Neural progenitor cell (in vitro differentiated cells): ENCODE measurements around the gene CDC123.

ENCODE experiments used
- EZH2phosphoT487 ChIP-seq: fragments of 200-600 bp; sonication (generic); IDR thresholded peaks from 2 replicates; pipeline ENCODE4 v1.6.1; 2017; ENCODE audit warnings: antibody characterized with exemption
- TF ChIP-seq, protein P1 (sequence below): fragments of 200-600 bp; sonication (generic); IDR thresholded peaks from 2 replicates; pipeline ENCODE4 v1.5.1; 2017; ENCODE audit warnings: antibody characterized with exemption, mild to moderate bottlenecking

DNA sequence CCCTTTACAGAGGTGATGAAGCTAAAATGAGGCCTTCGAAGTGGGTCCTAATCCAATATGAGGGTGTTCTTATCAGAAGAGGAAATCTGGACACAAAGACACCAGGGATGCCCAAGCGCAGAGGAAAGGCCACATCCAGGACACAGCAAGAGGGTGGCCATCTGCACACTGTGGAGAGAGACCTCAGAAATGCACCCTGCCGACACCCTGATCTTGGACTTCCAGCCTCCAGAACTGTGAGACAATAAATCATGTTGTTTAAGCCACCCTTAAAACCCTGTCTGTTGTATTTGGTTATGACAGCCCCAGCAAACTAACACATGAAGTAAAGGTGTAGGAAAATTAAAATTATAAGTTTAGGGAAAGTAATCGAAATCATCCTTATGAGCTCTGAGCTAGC, 64.0 kb downstream of the CDC123 start:
- TF ChIP-seq, protein P1, sequence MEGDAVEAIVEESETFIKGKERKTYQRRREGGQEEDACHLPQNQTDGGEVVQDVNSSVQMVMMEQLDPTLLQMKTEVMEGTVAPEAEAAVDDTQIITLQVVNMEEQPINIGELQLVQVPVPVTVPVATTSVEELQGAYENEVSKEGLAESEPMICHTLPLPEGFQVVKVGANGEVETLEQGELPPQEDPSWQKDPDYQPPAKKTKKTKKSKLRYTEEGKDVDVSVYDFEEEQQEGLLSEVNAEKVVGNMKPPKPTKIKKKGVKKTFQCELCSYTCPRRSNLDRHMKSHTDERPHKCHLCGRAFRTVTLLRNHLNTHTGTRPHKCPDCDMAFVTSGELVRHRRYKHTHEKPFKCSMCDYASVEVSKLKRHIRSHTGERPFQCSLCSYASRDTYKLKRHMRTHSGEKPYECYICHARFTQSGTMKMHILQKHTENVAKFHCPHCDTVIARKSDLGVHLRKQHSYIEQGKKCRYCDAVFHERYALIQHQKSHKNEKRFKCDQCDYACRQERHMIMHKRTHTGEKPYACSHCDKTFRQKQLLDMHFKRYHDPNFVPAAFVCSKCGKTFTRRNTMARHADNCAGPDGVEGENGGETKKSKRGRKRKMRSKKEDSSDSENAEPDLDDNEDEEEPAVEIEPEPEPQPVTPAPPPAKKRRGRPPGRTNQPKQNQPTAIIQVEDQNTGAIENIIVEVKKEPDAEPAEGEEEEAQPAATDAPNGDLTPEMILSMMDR: no peak
- TF ChIP-seq EZH2phosphoT487: no peak
